ENCODE results near the gene ZBTB2. TPM values are rescaled to one million over a fixed set of nuclear protein-coding genes. Genes with fewer than 3 reads are reported as not detected.

Gene ZBTB2
- total RNA-seq, 1 experiment from 2014 or later: 14.3 TPM

DNA sequence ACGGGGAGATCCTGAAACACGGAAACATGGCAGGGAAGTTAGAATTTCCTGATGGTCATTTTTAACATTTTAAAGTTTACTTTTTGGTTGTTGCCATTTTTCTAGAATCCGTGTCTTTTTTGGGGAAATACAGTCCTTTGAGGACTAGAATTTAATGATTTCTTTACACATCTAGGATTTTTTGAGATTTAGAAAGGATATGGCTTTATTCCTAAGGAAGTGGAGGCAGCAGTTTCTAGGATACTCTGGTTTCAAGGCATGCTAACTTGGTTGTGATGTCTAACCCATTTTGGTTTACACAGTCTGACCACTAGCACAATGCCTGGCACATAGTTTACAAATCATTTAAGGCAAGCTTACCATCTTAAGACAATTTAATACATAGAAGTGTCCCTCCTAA, 1.1 kb upstream of the ZBTB2 start (continued):
- TF ChIP-seq, protein P1, sequence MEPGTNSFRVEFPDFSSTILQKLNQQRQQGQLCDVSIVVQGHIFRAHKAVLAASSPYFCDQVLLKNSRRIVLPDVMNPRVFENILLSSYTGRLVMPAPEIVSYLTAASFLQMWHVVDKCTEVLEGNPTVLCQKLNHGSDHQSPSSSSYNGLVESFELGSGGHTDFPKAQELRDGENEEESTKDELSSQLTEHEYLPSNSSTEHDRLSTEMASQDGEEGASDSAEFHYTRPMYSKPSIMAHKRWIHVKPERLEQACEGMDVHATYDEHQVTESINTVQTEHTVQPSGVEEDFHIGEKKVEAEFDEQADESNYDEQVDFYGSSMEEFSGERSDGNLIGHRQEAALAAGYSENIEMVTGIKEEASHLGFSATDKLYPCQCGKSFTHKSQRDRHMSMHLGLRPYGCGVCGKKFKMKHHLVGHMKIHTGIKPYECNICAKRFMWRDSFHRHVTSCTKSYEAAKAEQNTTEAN (CRISPR knock-in tag; IDR thresholded peaks at IDR 0.05): no peak
- TF ChIP-seq, protein P2, sequence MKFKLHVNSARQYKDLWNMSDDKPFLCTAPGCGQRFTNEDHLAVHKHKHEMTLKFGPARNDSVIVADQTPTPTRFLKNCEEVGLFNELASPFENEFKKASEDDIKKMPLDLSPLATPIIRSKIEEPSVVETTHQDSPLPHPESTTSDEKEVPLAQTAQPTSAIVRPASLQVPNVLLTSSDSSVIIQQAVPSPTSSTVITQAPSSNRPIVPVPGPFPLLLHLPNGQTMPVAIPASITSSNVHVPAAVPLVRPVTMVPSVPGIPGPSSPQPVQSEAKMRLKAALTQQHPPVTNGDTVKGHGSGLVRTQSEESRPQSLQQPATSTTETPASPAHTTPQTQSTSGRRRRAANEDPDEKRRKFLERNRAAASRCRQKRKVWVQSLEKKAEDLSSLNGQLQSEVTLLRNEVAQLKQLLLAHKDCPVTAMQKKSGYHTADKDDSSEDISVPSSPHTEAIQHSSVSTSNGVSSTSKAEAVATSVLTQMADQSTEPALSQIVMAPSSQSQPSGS (CRISPR knock-in tag; IDR thresholded peaks at IDR 0.05; ENCODE audit: borderline replicate concordance, low read depth): no peak
- TF ChIP-seq EMX1 (CRISPR knock-in tag; IDR thresholded peaks at IDR 0.05) (no peak), GRHL2 (CRISPR knock-in tag; IDR thresholded peaks at IDR 0.05; ENCODE audit: insufficient replicate concordance, severe bottlenecking) (no peak), MXD4 (CRISPR knock-in tag; IDR thresholded peaks at IDR 0.05; ENCODE audit: borderline replicate concordance) (no peak), ZNF219 (CRISPR knock-in tag; IDR thresholded peaks at IDR 0.05; ENCODE audit: borderline replicate concordance) (no peak), RORB (CRISPR knock-in tag; IDR thresholded peaks at IDR 0.05) (no peak)

- ATAC-seq: no peak
- Mint-ChIP-seq H3K4me1 (peaks cover 55% of the 10 kb centered on the region), H3K9me3 (no peaks in the 10 kb centered on the region), H3K27ac (no peak overlapping the region), H3K36me3 (peaks cover 18% of the 10 kb centered on the region), H3K4me3 (peak overlapping the region; percentile 93), H3K27me3 (ENCODE audit: low read depth) (no peaks in the 10 kb centered on the region)
- TF ChIP-seq ZNF416 (CRISPR knock-in tag; IDR thresholded peaks at IDR 0.05) (peak; percentile 56; the same call in 1 of the 2 replicates), JUN (CRISPR knock-in tag; IDR thresholded peaks at IDR 0.05) (peak; percentile 57; the same call in 1 of the 2 replicates), CDX4 (CRISPR knock-in tag; IDR thresholded peaks at IDR 0.05; ENCODE audit: borderline replicate concordance) (no peak), TCF7 (CRISPR knock-in tag; IDR thresholded peaks at IDR 0.05; ENCODE audit: low read depth) (0 out of 2 replicates have a peak, but pooled peaks have one; percentile 37), FOXP1 (CRISPR knock-in tag; IDR thresholded peaks at IDR 0.05; ENCODE audit: borderline replicate concordance) (0 out of 2 replicates have a peak, but pooled peaks have one; percentile 49), ZBTB21 (CRISPR knock-in tag; IDR thresholded peaks at IDR 0.05; ENCODE audit: borderline replicate concordance) (no peak), NR1H2 (CRISPR knock-in tag; IDR thresholded peaks at IDR 0.05) (no peak)
- TF ChIP-seq, protein P3, sequence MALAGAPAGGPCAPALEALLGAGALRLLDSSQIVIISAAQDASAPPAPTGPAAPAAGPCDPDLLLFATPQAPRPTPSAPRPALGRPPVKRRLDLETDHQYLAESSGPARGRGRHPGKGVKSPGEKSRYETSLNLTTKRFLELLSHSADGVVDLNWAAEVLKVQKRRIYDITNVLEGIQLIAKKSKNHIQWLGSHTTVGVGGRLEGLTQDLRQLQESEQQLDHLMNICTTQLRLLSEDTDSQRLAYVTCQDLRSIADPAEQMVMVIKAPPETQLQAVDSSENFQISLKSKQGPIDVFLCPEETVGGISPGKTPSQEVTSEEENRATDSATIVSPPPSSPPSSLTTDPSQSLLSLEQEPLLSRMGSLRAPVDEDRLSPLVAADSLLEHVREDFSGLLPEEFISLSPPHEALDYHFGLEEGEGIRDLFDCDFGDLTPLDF (CRISPR knock-in tag; IDR thresholded peaks at IDR 0.05): no peak
- TF ChIP-seq, protein P4, sequence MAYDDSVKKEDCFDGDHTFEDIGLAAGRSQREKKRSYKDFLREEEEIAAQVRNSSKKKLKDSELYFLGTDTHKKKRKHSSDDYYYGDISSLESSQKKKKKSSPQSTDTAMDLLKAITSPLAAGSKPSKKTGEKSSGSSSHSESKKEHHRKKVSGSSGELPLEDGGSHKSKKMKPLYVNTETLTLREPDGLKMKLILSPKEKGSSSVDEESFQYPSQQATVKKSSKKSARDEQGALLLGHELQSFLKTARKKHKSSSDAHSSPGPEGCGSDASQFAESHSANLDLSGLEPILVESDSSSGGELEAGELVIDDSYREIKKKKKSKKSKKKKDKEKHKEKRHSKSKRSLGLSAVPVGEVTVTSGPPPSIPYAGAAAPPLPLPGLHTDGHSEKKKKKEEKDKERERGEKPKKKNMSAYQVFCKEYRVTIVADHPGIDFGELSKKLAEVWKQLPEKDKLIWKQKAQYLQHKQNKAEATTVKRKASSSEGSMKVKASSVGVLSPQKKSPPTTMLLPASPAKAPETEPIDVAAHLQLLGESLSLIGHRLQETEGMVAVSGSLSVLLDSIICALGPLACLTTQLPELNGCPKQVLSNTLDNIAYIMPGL (CRISPR knock-in tag; IDR thresholded peaks at IDR 0.05): 0 out of 2 replicates have a peak, but pooled peaks have one; percentile 32
- TF ChIP-seq, protein P5, sequence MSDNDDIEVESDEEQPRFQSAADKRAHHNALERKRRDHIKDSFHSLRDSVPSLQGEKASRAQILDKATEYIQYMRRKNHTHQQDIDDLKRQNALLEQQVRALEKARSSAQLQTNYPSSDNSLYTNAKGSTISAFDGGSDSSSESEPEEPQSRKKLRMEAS (CRISPR knock-in tag; IDR thresholded peaks at IDR 0.05): peak; percentile 44; the same call in 1 of the 2 replicates
- TF ChIP-seq, protein P6, sequence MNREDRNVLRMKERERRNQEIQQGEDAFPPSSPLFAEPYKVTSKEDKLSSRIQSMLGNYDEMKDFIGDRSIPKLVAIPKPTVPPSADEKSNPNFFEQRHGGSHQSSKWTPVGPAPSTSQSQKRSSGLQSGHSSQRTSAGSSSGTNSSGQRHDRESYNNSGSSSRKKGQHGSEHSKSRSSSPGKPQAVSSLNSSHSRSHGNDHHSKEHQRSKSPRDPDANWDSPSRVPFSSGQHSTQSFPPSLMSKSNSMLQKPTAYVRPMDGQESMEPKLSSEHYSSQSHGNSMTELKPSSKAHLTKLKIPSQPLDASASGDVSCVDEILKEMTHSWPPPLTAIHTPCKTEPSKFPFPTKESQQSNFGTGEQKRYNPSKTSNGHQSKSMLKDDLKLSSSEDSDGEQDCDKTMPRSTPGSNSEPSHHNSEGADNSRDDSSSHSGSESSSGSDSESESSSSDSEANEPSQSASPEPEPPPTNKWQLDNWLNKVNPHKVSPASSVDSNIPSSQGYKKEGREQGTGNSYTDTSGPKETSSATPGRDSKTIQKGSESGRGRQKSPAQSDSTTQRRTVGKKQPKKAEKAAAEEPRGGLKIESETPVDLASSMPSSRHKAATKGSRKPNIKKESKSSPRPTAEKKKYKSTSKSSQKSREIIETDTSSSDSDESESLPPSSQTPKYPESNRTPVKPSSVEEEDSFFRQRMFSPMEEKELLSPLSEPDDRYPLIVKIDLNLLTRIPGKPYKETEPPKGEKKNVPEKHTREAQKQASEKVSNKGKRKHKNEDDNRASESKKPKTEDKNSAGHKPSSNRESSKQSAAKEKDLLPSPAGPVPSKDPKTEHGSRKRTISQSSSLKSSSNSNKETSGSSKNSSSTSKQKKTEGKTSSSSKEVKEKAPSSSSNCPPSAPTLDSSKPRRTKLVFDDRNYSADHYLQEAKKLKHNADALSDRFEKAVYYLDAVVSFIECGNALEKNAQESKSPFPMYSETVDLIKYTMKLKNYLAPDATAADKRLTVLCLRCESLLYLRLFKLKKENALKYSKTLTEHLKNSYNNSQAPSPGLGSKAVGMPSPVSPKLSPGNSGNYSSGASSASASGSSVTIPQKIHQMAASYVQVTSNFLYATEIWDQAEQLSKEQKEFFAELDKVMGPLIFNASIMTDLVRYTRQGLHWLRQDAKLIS (CRISPR knock-in tag; IDR thresholded peaks at IDR 0.05; ENCODE audit: borderline replicate concordance): 0 out of 2 replicates have a peak, but pooled peaks have one; percentile 16
- TF ChIP-seq, protein P7, sequence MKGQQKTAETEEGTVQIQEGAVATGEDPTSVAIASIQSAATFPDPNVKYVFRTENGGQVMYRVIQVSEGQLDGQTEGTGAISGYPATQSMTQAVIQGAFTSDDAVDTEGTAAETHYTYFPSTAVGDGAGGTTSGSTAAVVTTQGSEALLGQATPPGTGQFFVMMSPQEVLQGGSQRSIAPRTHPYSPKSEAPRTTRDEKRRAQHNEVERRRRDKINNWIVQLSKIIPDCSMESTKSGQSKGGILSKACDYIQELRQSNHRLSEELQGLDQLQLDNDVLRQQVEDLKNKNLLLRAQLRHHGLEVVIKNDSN (CRISPR knock-in tag; IDR thresholded peaks at IDR 0.05): peak; percentile 40; the same call in 1 of the 2 replicates
- TF ChIP-seq, protein P8, sequence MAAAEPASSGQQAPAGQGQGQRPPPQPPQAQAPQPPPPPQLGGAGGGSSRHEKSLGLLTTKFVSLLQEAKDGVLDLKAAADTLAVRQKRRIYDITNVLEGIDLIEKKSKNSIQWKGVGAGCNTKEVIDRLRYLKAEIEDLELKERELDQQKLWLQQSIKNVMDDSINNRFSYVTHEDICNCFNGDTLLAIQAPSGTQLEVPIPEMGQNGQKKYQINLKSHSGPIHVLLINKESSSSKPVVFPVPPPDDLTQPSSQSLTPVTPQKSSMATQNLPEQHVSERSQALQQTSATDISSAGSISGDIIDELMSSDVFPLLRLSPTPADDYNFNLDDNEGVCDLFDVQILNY (CRISPR knock-in tag; IDR thresholded peaks at IDR 0.05): peak; percentile 57; the same call in 1 of the 2 replicates
- DNase-seq (ENCODE audit: low spot score): peak; percentile 65
- POLR2A ChIA-PET: interaction anchor here (1.0 to 1.7 kb wide), 3 partner anchors 16 to 67 kb away, joined by 3 to 4 read pairs (median 3); partner anchors contain the start of gene RMND1
- CTCF ChIA-PET: interaction anchor here (0.6 to 1.8 kb wide), 2 partner anchors 10 to 16 kb away, joined by 4 to 8 read pairs; no protein-coding TSS in a partner anchor
Observed at GRCh38 chr6:151390851-151391470, 398 bp downstream of the ZBTB2 start.
